ENCODE results near the gene VAC14. TPM values are rescaled to one million over a fixed set of nuclear protein-coding genes. Genes with fewer than 3 reads are reported as not detected.

Gene VAC14
- total and polyA plus RNA-seq, 2 of the 8 experiments (the other 6 are each of a cell fraction or from before 2014, with no cell fraction given): 56.0 to 108 TPM

- no peak overlapping the region; the same call in 1 of the 2 replicates for H2BK5ac ChIP-seq (ENCODE audit: low read depth, low read length)
- H2AK5ac ChIP-seq (ENCODE audit: low read depth, low read length): no peak overlapping the region
- DNase-seq (ENCODE audit: low read depth in 1 of 2, low spot score in 2 of 2) (no peak), FAIRE-seq (no peak)
- H4K91ac ChIP-seq (replicated peaks; ENCODE audit: insufficient read length, low read length): no peak overlapping the region
- peaks cover 0 to 5% of the 10 kb centered on the region in 2 experiments for H4K20me1 ChIP-seq (replicated peaks in 1 of 2; ENCODE audit: control insufficient read depth in 1 of 2, insufficient read depth in 2 of 2, low read length in 2 of 2)
- H2AFZ ChIP-seq (ENCODE audit: low read length): no peak overlapping the region
- H3K36me3 ChIP-seq (ENCODE audit: control insufficient read depth in 2 of 4, insufficient read depth in 4 of 4, low read length in 3 of 4): peaks cover 0 to 7% (median 3%) of the 10 kb centered on the region in 4 experiments; a peak in 4 of 8 replicates
- H3K27ac ChIP-seq (ENCODE audit: low read depth, low read length): no peak overlapping the region
- H3K79me1 ChIP-seq (ENCODE audit: low read depth, low read length): no peaks in the 10 kb centered on the region; the same call in 1 of the 2 replicates
- no peak overlapping the region for H2BK12ac ChIP-seq (ENCODE audit: low read depth, low read length)
- POLR2A ChIA-PET (ENCODE audit: partially characterized antibody): no interaction called here
- no peak for TF ChIP-seq SP2 (IDR thresholded peaks at IDR 0.05; ENCODE audit: low read length)
- H3K56ac ChIP-seq (replicated peaks; ENCODE audit: insufficient read length, low read depth, low read length): no peak overlapping the region
- no peak overlapping the region for H3K9ac ChIP-seq (replicated peaks in 1 of 4; ENCODE audit: extremely low read depth in 1 of 4, low read depth in 3 of 4, low read length in 3 of 4)
- H2BK15ac ChIP-seq (ENCODE audit: low read length): no peak overlapping the region
- H3K4me2 ChIP-seq (ENCODE audit: insufficient read depth in 1 of 2, low read depth in 2 of 2, low read length in 2 of 2): no peak overlapping the region
- H3K14ac ChIP-seq (ENCODE audit: insufficient read length): no peak overlapping the region
- H2BK120ac ChIP-seq (replicated peaks; ENCODE audit: low read depth, low read length): no peak overlapping the region
- H3K4me3 ChIP-seq (ENCODE audit: extremely low read depth in 1 of 4, insufficient read depth in 2 of 4, low read depth in 3 of 4, low read length in 4 of 4): no peak overlapping the region
- no peak overlapping the region for H3K23ac ChIP-seq (ENCODE audit: insufficient read length)
- WGBS, 2 experiments (ENCODE audit: extremely low coverage in 1 of 2, insufficient coverage in 1 of 2, insufficient read length in 1 of 2, insufficient replicate concordance in 2 of 2, low coverage in 1 of 2, low lambda C conversion rate in 2 of 2, missing lambda C conversion rate in 1 of 2): 92% methylated on average over 7 of the region's 8 CpGs; no CpG with 5 or more reads in 1 of the 2 experiments
- peaks cover 0 to 3% (median under 1%) of the 10 kb centered on the region in 4 experiments; a peak in 1 of 7 replicates for H3K4me1 ChIP-seq (replicated peaks in 1 of 4; ENCODE audit: control insufficient read depth in 3 of 4, insufficient read depth in 4 of 4, low read length in 3 of 4)
- no peak overlapping the region for H2BK20ac ChIP-seq (ENCODE audit: low read length)
- H3K18ac ChIP-seq (ENCODE audit: extremely low read depth, low read length): no peak overlapping the region
- H3K4ac ChIP-seq (replicated peaks; ENCODE audit: insufficient read length, low read depth, low read length): no peak overlapping the region
- no peaks in the 10 kb centered on the region for H3K27me3 ChIP-seq (replicated peaks in 1 of 4; ENCODE audit: control insufficient read depth in 3 of 4, extremely low read depth in 1 of 4, insufficient read depth in 3 of 4, low read length in 3 of 4)
- no peaks in the 10 kb centered on the region for H3K79me2 ChIP-seq (ENCODE audit: control insufficient read depth in 1 of 2, insufficient read depth in 2 of 2, low read length in 2 of 2)
- H3K23me2 ChIP-seq (ENCODE audit: low read depth, low read length): no peaks in the 10 kb centered on the region
- no peak overlapping the region for H4K5ac ChIP-seq (ENCODE audit: insufficient read length, low read depth, low read length)
- CTCF ChIA-PET (ENCODE audit: partially characterized antibody): interaction anchor here (0.8 to 5.2 kb wide), 8 partner anchors 11 to 620 kb away, joined by 3 to 35 read pairs (median 3); no protein-coding TSS in a partner anchor
- H4K8ac ChIP-seq (ENCODE audit: extremely low read depth, insufficient read depth, low read length): no peak overlapping the region
- no peaks in the 10 kb centered on the region for H3K9me3 ChIP-seq (ENCODE audit: insufficient read depth in 2 of 2, low read depth in 1 of 2, low read length in 1 of 2)
These were observed 34.8 kb downstream of the VAC14 start for GRCh38 chr16:70766176-70766575.
